ENCODE results near the gene ATXN7. TPM values are rescaled to one million over a fixed set of nuclear protein-coding genes. Genes with fewer than 3 reads are reported as not detected.

The ATXN7 gene
- total RNA-seq, 1 donor from 2014 or later = 28.7 TPM

DNA sequence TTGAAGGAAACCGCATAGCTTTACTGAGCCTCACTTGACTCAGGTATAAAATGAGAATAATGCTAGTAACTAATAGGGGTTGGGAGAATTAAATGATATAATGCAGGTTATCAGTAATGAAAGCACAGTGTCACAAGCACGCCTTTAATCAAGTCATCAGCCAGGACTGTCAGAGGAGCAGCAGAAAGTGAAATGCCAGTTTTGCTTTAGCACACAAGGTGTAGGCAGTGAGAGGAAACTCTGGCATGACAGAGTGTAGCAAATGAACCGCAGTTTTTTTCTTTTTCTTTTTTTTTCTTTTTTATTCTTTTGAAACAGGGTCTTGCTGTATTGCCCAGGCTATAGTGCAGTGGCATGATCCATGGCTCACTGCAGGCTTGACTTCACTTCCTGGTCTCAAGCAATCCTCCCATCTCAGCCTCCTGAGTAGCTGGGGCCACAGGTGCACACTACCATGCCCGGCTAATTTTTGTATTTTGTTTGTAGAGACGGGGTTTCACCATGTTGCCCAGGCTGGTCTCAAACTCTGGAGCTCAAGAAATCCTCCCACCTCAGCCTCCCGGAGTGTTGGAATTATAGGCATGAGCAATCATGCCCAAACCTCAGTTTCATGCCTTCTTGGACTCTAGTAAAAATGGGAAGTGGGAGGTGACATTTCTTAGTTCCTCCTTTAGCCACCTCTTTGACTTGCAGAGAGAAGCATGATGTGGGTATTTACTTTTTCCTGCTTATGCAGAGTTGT is 58.2 kb downstream of the ATXN7 start:
- Mint-ChIP-seq H3K27ac (no peak overlapping the region), H3K36me3 (peaks cover 52% of the 10 kb centered on the region), H3K4me1 (peaks cover 3% of the 10 kb centered on the region), H3K27me3 (ENCODE audit: low read depth) (no peaks in the 10 kb centered on the region), H3K9me3 (peaks cover 18% of the 10 kb centered on the region), H3K4me3 (no peak overlapping the region)
- no peak for DNase-seq (ENCODE audit: low spot score in 2 of 2, unreplicated experiment in 2 of 2)
- TF ChIP-seq, protein P1, sequence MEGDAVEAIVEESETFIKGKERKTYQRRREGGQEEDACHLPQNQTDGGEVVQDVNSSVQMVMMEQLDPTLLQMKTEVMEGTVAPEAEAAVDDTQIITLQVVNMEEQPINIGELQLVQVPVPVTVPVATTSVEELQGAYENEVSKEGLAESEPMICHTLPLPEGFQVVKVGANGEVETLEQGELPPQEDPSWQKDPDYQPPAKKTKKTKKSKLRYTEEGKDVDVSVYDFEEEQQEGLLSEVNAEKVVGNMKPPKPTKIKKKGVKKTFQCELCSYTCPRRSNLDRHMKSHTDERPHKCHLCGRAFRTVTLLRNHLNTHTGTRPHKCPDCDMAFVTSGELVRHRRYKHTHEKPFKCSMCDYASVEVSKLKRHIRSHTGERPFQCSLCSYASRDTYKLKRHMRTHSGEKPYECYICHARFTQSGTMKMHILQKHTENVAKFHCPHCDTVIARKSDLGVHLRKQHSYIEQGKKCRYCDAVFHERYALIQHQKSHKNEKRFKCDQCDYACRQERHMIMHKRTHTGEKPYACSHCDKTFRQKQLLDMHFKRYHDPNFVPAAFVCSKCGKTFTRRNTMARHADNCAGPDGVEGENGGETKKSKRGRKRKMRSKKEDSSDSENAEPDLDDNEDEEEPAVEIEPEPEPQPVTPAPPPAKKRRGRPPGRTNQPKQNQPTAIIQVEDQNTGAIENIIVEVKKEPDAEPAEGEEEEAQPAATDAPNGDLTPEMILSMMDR (IDR thresholded peaks at IDR 0.05; ENCODE audit: unreplicated experiment) = no peak

DNA sequence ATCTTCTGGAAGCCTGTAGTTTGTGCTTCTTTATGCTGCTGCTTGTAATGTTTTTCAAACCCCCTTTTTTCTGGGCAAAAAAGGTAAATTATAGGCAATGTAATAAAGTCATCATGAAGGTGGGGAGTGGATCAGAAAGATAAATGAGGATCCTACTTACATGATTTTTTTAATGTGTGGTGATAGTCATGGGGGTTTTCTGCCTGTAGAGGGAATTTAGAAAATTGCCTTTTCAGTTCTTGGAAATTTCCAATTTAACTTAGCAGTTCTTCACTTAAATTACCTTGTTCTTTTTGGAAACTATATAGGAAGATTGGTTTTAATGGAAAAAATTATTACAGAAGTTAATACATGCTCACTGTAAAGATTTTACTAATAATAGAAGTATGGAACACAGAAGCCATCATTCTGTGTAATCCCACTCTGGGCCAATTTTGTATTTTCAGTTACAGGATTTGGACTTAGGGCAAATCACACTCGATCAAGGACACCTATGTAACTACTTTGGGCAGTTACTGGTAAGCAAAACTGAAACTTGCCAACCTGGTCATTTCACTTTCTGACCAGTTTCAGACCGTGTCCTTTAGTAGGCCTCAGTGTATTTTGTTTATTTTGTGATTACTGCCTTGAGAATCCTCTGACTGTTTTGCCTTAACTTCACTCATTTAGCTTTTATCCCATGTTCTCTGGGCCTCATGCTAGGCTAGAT is 59.0 kb downstream of the ATXN7 start:
- Mint-ChIP-seq H3K36me3 (peaks cover 51% of the 10 kb centered on the region), H3K4me1 (peaks cover 3% of the 10 kb centered on the region), H3K27ac (no peak overlapping the region), H3K27me3 (ENCODE audit: low read depth) (no peaks in the 10 kb centered on the region), H3K4me3 (no peak overlapping the region), H3K9me3 (peaks cover 18% of the 10 kb centered on the region)
- DNase-seq (ENCODE audit: low spot score in 2 of 2, unreplicated experiment in 2 of 2) = no peak
- TF ChIP-seq, protein P1 (IDR thresholded peaks at IDR 0.05; ENCODE audit: unreplicated experiment) = no peak

DNA sequence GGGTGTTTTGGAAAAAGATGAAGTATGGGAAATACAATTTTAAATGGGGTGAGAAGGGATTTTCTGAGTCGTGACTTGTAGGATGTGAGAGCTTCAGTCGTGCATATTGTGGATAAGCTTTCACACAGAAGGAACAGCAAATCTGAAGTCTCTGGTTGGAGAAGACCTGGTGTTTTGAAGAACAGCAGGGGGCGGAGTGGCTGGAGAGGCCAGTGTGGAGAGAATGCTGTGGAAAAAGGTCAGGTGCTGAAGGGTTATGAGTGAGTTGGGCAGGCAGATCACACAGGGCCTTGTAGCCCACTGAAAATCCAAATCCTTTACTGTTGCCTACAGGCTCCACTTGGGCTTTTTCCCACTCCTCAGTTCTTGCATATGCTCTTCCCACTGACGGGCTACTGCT is 62.6 kb downstream of the ATXN7 start:
- TF ChIP-seq, protein P1 (IDR thresholded peaks at IDR 0.05; ENCODE audit: unreplicated experiment) = no peak
- Mint-ChIP-seq H3K36me3 (peaks cover 48% of the 10 kb centered on the region), H3K27me3 (ENCODE audit: low read depth) (no peaks in the 10 kb centered on the region), H3K27ac (no peak overlapping the region), H3K4me3 (no peak overlapping the region), H3K9me3 (peaks cover 18% of the 10 kb centered on the region), H3K4me1 (no peaks in the 10 kb centered on the region)
- no peak for DNase-seq (ENCODE audit: low spot score in 2 of 2, unreplicated experiment in 2 of 2)

DNA sequence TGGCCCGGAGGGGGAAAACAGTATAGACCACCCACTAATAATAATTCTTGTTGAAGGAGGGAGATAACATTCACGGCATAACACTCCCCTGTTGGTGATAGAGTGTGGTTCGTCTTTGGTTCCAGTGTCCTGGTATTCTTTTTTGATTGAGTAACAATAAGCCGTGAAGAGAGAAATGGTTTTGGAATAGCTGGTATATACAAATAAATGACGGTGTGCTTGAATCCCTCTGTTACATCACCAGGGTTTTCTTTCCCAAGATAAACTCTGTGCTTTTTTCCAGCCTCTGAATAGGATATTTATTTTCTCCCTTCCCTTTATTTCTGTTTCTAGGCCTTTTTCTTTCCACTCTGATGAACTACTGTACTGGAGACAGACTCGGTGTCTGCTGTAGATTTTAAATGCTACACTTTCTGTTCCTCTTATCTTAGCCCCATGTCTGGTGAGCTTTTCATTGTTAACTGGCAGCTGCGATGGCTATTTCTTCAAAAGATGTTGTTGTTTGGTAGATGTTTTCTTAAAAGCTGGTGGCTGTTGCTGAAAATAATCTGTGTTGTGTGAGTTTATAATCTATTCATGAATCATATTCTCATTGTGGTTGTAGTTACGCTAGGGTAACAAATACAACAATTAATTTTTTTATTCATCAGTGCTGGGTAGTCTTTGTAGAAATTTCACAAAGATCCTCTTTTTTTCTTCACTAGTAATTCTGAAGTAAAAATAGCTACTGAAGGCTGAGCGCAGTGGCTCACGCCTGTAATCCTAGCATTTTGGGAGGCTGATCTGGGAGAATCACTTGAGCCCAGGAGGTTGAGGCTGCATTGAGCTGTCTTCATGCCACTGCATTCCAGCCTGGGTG is 64.0 kb downstream of the ATXN7 start:
- peaks cover 18% of the 10 kb centered on the region for H3K9me3 Mint-ChIP-seq
- H3K27me3 Mint-ChIP-seq (ENCODE audit: low read depth) = no peaks in the 10 kb centered on the region
- peak overlapping the region; percentile 27 for H3K27ac Mint-ChIP-seq
- no peaks in the 10 kb centered on the region for H3K4me1 Mint-ChIP-seq
- TF ChIP-seq, protein P1 (IDR thresholded peaks at IDR 0.05; ENCODE audit: unreplicated experiment) = no peak
- no peak overlapping the region for H3K4me3 Mint-ChIP-seq
- peaks cover 41% of the 10 kb centered on the region for H3K36me3 Mint-ChIP-seq
- DNase-seq (ENCODE audit: low spot score in 2 of 2, unreplicated experiment in 2 of 2) = no peak

DNA sequence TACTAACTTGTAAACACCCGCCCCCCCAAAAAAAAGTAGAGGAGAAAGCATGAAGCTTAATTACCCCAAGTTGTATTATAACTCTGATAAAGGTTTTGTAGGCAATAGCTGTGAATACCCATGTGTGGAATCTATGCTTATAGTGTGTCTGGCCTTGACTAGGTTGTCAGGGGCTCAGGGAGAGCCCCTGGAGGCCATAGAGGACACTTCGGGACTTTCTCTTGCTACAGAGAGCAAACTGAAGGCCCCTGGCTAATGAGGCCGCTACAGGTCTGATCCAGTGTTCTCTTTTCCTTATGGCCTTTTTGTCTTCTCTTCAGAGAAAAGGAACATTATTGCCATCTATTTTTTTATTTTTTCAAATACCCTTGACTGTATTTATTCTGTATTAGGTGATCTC is 67.6 kb downstream of the ATXN7 start:
- peaks cover under 1% of the 10 kb centered on the region for H3K9me3 Mint-ChIP-seq
- H3K4me3 Mint-ChIP-seq = no peak overlapping the region
- DNase-seq (ENCODE audit: low spot score in 2 of 2, unreplicated experiment in 2 of 2) = no peak
- TF ChIP-seq, protein P1 (IDR thresholded peaks at IDR 0.05; ENCODE audit: unreplicated experiment) = no peak
- H3K36me3 Mint-ChIP-seq = peaks cover 19% of the 10 kb centered on the region
- peaks cover 1% of the 10 kb centered on the region for H3K4me1 Mint-ChIP-seq
- H3K27me3 Mint-ChIP-seq (ENCODE audit: low read depth) = no peaks in the 10 kb centered on the region
- no peak overlapping the region for H3K27ac Mint-ChIP-seq
